NCI-H748 (cell line): ENCODE results near the gene BSN.

Experiments
- DNase-seq: peaks from one replicate; lab custom pipeline; 2025; ENCODE audit not compliant: unreplicated experiment; lab: John Stamatoyannopoulos, UW

The BSN gene

DNA sequence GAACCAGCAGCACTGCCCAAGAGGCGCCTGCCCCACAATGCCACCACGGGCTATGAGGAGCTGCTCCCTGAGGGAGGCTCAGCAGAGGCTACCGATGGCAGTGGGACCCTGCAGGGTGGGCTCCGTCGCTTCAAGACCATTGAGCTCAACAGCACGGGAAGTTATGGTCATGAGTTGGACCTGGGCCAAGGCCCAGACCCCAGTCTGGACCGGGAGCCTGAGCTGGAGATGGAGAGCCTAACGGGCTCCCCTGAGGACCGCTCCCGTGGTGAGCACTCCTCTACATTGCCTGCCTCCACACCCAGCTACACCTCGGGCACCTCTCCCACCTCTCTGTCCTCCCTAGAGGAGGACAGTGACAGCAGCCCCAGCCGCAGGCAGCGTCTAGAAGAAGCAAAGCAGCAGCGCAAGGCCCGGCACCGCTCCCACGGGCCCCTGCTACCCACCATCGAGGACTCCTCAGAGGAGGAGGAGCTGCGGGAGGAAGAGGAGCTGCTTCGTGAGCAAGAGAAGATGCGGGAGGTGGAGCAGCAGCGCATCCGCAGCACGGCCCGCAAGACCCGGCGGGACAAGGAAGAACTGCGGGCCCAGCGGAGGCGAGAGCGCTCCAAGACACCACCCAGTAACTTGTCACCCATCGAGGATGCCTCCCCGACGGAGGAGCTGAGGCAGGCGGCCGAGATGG lies 98.1 kb downstream of the BSN start:
- DNase-seq, result no peak

DNA sequence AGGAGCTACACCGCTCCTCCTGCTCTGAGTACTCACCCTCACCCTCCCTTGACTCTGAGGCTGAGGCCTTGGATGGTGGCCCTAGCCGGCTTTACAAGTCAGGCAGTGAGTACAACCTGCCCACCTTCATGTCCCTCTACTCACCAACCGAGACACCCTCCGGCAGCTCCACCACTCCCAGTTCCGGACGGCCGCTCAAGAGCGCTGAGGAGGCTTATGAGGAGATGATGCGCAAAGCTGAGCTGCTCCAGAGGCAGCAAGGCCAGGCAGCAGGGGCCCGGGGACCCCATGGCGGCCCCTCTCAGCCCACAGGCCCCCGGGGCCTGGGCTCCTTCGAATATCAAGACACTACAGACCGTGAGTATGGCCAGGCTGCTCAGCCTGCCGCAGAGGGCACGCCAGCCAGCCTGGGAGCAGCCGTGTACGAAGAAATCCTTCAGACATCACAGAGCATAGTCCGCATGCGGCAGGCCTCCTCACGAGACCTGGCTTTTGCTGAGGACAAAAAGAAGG lies 98.7 kb downstream of the BSN start:
- no peak for DNase-seq

DNA sequence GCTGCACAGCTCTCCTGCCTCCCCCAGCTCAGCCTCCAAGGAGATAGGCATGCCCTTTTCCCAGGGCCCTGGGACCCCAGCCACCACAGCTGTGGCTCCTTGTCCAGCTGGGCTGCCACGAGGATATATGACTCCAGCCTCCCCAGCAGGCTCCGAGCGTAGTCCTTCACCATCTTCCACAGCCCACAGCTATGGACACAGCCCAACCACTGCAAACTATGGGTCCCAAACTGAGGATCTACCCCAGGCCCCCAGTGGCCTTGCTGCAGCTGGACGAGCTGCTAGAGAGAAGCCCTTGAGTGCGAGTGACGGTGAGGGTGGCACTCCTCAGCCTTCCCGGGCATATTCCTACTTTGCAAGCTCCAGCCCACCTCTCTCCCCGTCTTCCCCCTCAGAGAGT lies 99.3 kb downstream of the BSN start:
- no peak for DNase-seq

DNA sequence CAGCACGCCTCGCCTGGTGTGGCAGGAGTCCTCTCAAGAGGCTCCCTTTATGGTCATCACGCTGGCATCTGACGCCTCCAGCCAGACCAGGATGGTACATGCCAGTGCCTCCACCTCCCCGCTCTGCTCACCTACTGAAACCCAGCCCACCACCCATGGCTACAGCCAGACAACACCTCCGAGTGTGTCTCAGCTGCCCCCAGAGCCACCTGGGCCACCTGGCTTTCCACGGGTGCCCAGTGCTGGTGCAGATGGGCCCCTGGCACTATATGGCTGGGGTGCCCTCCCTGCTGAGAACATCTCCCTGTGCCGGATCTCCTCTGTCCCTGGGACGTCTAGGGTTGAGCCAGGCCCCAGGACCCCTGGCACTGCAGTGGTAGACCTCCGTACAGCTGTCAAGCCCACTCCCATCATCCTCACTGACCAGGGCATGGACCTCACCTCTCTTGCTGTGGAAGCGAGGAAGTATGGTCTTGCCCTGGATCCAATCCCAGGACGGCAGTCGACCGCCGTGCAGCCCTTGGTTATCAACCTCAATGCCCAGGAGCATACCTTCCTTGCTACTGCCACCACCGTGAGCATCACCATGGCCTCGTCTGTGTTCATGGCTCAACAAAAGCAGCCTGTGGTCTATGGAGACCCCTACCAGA lies 100.0 kb downstream of the BSN start:
- DNase-seq, result no peak

DNA sequence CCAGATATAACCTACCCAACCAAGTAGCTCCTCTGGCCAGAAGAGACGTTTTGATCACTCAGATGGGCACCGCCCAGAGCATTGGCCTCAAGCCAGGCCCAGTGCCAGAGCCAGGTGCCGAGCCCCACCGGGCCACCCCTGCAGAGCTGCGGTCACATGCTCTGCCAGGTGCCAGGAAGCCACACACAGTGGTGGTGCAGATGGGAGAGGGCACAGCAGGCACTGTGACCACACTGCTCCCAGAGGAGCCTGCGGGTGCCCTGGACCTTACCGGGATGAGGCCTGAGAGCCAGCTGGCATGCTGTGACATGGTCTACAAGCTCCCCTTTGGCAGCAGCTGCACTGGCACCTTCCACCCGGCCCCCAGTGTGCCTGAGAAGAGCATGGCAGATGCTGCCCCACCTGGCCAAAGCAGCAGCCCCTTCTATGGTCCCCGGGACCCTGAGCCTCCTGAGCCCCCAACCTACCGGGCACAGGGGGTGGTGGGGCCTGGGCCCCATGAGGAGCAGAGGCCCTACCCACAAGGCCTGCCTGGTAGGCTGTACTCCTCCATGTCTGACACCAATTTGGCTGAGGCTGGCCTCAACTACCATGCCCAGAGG lies 100.8 kb downstream of the BSN start:
- DNase-seq, result no peak

DNA sequence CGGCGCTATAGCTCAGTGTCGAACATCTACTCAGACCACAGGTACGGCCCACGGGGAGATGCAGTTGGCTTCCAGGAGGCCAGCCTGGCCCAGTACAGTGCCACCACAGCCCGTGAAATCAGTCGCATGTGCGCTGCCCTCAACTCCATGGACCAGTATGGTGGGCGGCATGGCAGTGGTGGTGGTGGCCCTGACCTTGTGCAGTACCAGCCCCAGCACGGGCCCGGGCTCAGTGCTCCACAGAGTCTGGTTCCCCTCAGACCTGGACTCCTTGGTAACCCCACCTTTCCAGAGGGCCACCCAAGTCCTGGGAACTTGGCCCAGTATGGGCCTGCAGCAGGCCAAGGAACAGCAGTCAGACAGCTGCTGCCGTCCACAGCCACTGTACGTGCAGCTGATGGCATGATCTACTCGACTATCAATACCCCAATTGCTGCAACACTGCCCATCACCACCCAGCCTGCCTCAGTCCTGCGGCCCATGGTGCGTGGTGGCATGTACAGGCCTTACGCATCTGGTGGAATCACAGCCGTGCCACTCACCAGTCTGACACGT lies 101.5 kb downstream of the BSN start:
- no peak for DNase-seq

DNA sequence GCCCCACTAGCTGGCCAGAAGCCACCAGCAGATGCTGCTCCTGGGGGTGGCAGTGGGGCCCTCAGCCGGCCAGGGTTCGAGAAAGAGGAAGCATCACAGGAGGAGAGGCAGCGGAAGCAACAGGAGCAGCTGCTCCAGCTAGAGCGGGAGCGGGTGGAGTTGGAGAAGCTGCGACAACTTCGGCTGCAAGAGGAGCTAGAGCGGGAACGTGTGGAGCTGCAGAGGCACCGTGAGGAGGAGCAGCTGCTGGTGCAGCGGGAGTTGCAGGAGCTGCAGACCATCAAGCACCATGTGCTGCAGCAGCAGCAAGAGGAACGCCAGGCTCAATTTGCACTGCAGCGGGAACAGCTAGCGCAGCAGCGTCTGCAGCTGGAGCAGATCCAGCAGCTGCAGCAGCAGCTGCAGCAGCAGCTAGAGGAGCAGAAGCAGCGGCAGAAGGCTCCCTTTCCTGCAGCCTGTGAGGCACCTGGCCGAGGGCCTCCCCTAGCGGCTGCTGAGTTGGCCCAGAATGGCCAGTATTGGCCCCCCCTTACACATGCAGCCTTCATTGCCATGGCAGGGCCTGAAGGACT lies 102.3 kb downstream of the BSN start:
- DNase-seq, result no peak

DNA sequence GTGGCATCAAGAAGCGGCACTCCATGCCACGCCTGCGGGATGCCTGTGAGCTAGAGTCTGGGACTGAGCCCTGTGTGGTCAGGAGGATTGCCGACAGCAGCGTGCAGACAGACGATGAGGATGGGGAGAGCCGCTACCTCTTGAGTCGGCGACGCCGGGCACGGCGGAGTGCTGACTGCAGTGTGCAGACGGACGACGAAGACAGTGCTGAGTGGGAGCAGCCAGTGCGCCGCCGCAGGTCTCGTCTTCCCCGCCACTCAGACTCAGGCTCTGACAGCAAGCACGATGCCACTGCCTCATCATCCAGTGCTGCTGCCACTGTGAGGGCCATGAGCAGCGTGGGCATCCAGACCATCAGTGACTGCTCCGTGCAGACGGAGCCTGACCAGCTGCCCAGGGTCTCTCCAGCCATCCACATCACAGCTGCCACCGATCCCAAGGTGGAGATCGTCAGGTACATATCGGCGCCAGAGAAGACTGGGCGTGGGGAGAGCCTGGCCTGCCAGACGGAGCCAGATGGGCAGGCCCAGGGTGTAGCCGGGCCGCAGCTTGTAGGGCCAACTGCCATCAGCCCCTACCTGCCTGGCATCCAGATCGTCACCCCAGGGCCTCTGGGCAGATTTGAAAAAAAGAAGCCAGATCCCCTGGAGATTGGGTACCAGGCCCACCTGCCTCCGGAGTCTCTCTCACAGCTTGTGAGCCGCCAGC lies 103.1 kb downstream of the BSN start:
- no peak for DNase-seq

DNA sequence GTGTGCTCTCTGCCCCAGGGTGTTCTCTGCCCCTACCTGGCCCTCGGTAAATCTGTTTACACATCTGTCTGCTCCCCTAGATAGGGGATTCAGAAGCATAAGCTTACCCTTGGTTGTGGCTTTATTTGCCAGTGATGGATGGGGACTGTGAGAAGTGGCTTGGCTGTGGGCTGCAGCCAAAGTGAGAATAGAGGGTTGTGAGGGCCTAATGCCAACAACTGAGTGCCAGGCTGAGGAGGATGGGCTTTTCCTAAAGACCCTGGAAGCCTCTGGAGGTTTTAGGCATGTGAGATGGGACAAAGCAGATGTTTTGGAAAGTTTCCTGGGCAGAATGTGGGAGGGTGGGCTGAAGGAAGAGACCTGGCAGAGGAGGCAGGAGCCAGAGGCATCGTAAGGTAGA lies 104.4 kb downstream of the BSN start:
- no peak for DNase-seq

DNA sequence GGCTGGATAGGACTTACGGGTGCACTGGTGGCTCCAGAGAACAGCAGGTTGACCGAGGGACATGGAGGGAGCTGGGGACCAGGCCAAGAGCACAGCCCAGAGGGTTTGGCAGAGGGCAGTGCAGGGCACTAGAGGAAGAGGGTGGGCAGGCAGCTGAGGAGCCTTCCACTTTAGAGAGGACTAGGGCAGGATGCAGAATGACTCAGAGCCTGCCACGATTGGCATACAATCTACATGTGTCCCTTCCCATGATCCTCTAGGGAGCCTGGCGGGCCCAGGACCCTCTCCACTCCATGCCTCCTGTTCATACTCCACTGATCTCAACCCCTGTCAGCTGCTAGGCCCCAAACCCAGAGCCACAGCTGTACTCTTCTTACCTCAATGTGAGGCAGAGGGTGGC lies 105.5 kb downstream of the BSN start:
- no peak for DNase-seq

DNA sequence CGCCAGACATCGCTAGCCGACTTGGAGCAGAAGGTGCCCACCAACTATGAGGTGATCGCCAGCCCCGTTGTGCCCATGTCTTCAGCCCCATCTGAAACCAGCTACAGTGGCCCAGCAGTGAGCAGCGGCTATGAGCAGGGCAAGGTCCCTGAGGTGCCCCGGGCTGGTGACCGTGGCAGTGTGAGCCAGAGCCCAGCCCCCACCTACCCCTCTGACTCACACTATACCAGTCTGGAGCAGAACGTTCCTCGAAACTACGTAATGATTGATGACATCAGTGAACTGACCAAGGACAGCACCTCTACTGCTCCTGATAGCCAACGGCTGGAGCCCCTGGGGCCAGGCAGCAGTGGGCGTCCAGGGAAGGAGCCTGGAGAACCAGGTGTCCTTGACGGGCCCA lies 107.0 kb downstream of the BSN start:
- no peak for DNase-seq

DNA sequence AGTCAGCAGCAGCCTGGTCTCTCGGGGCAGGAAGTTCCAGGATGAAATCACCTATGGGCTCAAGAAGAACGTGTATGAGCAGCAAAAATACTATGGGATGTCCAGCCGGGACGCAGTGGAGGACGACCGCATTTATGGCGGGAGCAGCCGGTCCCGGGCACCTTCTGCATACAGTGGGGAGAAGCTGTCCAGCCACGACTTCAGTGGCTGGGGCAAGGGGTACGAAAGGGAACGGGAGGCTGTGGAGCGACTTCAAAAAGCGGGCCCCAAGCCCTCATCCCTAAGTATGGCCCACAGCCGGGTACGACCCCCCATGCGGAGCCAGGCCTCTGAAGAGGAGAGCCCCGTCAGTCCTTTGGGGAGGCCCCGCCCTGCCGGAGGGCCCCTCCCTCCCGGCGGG lies 107.7 kb downstream of the BSN start:
- no peak for DNase-seq

DNA sequence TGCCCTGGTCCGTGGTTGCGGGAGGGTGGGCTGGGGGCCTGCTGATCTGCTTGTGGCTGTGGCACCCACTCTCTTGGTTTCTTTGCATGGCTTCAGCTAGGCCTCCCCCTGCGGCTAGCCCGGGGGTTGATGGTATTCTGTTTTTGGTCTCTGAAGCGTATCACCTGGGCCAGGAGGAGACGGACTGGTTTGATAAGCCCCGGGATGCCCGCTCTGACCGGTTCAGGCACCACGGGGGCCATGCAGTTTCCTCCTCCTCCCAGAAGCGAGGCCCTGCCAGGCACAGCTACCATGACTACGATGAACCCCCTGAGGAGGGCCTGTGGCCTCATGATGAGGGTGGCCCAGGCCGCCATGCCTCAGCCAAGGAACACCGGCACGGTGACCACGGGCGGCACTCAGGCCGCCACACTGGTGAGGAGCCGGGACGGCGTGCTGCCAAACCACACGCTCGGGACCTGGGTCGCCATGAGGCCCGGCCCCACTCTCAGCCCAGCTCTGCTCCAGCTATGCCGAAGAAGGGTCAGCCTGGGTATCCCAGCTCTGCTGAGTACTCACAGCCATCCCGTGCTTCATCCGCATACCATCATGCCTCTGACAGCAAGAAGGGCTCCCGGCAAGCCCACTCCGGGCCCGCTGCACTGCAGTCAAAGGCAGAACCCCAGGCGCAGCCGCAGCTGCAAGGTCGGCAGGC lies 108.6 kb downstream of the BSN start:
- no peak for DNase-seq

DNA sequence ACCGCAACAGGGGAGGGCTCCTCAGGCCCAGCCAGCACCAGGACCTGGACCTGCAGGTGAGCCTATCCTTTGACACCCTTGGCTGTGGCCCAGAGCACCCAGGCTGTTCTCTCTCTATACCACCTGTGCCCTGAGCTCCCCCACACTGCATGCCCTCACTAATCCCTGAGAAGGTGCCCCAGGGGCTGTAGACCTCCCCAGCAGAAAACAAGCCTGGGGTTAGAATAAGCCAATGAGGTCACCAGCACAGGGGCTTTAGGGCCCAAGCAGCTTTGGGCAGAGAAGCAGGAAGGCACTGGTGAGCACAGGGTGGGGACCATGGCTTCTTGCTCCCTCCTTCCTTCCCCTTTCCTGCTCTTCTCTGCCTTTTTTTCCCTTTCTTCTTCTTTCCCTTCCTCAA lies 109.6 kb downstream of the BSN start:
- no peak for DNase-seq

DNA sequence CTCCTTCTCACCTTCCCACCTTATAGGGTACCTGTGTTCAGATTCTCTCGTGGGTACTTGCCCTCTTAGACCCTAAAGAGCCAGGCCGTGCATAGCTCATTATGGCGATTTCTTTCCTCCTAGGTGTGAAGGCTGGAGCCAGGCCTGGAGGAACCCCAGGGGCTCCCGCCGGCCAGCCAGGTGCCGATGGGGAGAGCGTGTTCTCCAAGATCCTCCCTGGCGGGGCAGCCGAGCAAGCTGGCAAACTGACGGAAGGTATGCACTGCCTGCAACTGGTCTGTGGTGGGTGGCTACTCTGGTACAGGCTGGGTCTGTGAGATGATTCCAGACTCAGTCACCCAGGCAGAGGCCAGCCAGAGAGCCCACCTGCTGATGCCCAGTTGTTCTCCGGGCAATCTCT lies 110.0 kb downstream of the BSN start:
- no peak for DNase-seq

DNA sequence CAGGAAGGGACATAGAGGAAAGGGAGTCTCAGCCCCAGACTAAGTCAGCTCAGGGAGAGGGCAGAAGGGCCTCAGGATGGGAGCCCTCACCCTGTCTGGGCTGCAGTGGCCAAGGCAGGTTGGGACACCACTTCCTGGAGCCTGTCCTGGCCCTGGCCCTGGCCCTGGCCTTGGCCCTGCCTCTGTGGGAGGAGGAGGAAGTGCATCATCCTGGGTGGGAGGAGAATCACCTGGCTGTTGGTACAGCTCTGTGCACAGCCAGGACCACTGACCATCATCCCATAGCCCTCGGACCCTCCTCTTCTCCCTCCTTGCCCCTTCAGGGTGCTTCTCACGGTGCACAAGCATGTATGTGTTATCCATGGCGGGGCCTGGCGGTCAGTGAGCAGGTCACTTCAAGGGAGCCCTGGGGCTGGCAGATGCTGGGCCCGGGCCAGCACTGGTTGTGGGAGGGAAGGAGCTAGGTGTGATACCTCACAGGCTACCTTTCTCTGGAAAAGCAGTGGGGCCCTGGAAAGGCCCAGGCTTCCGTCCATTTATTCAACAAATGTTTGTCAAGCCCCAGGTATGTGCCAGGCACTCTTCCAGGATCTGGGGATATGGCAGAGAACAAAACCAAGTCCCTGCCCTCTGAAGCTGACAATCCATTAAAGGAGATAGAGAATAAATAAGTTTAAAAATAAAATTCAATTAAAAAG lies 111.7 kb downstream of the BSN start:
- no peak for DNase-seq

DNA sequence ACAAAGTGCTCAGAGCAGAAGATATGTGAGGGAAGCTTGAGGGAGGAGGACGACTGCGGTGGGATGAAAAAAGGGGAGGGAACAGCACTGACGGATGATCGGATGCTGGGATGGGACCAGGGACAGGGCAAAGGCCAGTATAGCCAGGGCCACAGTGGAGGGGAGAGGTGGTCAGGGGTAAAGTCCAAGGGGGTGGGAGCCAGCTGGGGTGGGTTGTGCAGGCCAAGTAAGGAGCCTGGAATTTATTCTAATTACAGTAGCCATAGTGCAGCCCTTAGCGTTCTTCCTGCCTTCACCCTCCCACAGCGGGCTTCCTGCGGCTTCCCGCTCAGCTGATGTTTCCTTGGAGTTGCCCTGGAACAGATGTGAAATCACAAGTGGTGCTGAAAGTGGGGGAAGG lies 112.3 kb downstream of the BSN start:
- DNase-seq, result no peak

DNA sequence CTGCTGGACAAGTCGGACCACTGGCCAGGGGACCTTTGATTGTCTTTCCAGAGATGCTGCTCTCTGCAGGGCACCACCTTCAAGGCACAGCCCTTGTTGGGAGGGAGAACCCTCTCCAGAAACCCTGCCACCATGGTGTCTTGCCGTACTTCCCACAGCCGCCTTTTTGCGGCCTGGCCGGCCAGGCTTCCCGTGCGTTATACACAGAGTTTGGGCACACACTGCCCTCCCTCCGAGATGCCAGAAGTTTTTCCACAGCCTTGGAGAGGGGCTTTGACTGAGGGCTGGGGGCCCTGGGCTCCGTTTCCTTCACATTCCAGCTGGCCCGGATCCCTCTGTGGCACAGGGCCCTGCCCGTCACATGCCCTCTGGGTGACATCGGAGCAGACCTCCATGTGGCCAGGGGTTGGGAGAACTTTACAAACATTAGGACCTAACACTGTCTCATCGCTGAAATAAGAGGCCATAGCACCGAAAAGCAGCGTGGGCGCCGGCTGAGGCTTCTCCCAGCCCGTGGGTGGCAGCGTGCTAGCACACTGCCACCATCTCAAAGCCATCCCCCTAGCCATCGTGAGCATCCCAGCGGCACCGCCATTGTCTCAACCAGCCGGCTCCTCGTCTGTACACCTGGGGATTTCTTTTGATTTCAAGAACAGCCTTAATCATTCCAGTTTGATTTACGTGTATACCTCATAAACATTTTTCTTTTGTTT lies 113.6 kb downstream of the BSN start:
- DNase-seq, result no peak

DNA sequence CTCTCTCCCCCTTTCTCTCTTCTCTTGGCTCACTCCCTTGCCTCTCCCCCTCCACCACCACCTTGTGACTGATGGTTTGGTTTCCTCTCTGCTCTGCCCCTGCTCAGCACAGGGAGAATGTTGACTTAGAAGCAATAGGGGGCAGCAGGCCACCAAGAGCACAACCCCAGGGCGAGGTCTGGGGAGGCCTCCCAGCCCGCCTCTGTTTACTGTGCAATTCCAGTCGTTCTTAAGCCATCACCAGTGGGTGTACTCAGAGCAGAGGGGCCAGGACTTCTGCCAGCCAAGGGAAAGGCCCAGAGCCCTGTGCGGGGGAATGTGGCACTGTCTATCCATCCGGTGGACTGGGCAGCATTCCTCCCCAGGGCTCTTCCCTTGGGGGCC lies 114.1 kb downstream of the BSN start:
- no peak for DNase-seq
